ENCODE measurements around the gene UQCC2.

UQCC2 gene

DNA sequence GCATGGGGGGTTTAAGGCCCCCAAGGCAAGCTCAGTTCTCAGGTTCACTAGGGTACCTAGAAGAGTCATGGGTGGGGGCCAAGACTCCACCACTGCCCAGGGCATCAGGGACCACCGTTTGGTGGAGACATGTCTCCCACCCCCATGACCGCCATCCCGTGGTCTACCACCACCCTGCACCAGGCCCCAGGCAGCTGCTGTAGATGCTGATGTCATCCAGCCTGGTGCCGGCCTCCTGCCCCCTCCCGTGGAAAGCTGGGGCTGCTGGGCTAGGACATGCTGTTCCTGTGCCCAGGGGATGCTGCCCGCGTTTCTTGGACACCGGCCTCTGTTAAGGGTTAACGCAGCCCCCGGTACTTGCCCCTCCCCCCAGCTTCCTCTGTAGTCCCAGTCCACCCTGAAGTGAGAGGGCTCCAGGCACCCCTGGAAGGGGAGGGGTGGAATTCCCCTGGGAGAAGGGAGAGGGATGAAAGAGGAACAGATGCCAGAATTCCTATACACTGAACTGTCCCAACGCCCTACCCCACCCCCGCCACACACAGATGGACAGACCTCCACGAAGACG is 34.6 kb upstream of the UQCC2 start:
- TF ChIP-seq, protein P1, sequence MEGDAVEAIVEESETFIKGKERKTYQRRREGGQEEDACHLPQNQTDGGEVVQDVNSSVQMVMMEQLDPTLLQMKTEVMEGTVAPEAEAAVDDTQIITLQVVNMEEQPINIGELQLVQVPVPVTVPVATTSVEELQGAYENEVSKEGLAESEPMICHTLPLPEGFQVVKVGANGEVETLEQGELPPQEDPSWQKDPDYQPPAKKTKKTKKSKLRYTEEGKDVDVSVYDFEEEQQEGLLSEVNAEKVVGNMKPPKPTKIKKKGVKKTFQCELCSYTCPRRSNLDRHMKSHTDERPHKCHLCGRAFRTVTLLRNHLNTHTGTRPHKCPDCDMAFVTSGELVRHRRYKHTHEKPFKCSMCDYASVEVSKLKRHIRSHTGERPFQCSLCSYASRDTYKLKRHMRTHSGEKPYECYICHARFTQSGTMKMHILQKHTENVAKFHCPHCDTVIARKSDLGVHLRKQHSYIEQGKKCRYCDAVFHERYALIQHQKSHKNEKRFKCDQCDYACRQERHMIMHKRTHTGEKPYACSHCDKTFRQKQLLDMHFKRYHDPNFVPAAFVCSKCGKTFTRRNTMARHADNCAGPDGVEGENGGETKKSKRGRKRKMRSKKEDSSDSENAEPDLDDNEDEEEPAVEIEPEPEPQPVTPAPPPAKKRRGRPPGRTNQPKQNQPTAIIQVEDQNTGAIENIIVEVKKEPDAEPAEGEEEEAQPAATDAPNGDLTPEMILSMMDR (IDR thresholded peaks at IDR 0.05; ENCODE audit: unreplicated experiment in 3 of 3) = no peak
- Mint-ChIP-seq H3K4me1 (peaks cover 79% of the 10 kb centered on the region), H3K4me3 (peak overlapping the region; percentile 63 to 86 (median 78)), H3K27me3 (ENCODE audit: low read depth) (peaks cover 26% of the 10 kb centered on the region), H3K9me3 (no peaks in the 10 kb centered on the region), H3K36me3 (ENCODE audit: low read depth) (no peaks in the 10 kb centered on the region), H3K27ac (peak overlapping the region in 2 of 3 experiments; percentile 90 to 95)

DNA sequence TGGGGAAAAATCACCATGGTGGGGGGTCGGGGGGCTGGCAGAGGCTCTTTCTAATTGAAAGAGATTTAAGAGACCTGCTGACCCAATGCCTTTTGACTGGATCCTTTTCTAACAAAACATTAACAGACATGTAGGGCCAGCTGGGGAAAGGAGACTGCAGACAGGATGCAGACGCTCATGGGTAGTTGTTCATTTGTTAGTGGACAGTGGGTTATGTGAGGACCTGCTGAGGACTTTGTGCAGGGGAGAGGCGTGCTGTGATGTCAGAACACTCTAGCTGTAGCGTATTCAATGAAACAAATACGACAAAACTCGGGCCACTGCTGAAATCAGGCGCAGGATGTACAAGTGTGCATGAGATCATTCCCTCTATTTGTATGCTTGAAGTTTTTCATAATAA is 34.0 kb upstream of the UQCC2 start:
- peak overlapping the region; percentile 72 to 86 (median 78) for H3K4me3 Mint-ChIP-seq
- H3K27me3 Mint-ChIP-seq (ENCODE audit: low read depth) = peaks cover 20% of the 10 kb centered on the region
- no peaks in the 10 kb centered on the region for H3K36me3 Mint-ChIP-seq (ENCODE audit: low read depth)
- no peaks in the 10 kb centered on the region for H3K9me3 Mint-ChIP-seq
- peak overlapping the region; percentile 89 to 95 (median 90) for H3K27ac Mint-ChIP-seq
- peaks cover 73% of the 10 kb centered on the region for H3K4me1 Mint-ChIP-seq
- TF ChIP-seq, protein P1 (IDR thresholded peaks at IDR 0.05; ENCODE audit: unreplicated experiment in 3 of 3) = no peak

DNA sequence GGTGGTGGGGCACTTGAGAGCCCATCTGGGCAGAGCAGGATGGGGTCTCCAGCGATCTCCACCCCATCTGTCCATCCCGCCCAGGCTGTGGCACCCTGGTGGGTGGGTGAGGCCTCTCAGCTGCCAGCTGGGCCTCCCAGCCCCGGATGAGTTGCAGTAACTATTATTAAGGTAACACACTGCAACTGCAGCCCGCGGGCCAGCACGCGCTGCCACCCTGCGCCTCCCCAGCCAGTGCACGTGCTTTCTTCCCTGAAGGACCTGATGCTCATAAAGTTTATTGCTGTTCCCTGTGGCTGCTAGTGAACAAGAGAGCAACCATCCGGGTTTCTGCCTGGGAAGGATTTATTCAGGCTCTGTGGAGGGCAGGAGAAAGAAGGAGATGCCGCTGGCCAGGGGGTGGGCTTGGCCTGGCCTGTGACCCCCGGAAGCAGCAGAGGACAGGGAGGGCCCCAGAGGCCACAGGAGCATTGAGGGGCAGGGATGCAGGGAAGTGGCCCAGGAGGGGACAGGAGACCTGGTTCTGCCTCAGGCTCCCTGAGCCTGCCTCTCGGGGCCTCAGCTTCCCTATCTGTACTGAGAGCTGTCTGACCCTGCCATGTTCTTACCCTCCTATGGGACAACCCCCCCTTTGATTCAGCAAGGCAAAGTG is 33.5 kb upstream of the UQCC2 start:
- no peaks in the 10 kb centered on the region for H3K9me3 Mint-ChIP-seq
- no peaks in the 10 kb centered on the region for H3K36me3 Mint-ChIP-seq (ENCODE audit: low read depth)
- peak overlapping the region; percentile 89 to 95 (median 90) for H3K27ac Mint-ChIP-seq
- TF ChIP-seq, protein P1 (IDR thresholded peaks at IDR 0.05; ENCODE audit: unreplicated experiment in 3 of 3) = no peak
- peaks cover 17% of the 10 kb centered on the region for H3K27me3 Mint-ChIP-seq (ENCODE audit: low read depth)
- H3K4me3 Mint-ChIP-seq = peak overlapping the region; percentile 72 to 86 (median 78)
- H3K4me1 Mint-ChIP-seq = peaks cover 68% of the 10 kb centered on the region

DNA sequence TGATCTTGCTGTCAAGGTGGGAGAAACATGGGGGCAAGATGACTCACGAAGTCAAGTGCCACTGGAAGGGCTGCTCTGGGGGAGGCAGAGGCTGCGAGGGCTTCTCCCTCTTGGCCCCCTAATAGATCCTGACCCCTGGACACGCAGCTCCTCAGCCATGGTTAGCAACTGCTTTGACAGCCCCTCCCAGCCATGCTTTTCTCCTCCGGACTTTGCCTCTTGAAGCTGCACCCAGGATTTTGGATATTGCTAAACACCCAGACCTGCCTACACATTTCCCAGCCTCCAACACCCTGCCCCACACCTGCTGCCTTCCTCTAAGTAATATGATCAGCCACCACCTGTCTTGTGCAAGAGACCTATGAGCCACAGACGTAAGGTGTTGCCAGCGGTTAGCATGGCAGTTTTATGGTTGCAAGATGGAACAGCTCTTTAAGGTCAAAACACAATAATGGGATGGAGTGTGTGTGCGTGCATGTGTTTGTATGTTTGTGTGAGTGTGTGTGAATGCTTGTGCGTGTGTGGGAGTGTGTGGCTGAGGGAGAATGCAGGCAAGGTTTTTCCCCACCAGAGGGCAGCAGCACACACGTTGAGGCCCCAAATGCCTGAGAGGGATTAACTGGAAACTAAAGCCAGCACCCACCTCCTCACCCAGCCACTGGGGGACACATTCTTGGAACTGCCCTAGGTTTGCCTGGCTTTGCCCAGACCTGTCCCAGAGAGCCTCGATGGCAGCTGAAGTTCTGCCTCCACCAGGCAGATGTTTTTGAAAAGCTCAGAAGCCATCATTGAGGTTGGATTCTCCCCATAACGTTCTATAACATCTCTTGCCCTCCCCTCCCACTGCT is 32.7 kb upstream of the UQCC2 start:
- Mint-ChIP-seq H3K4me1 (peaks cover 60% of the 10 kb centered on the region), H3K27ac (peak overlapping the region; percentile 58 to 79 (median 75)), H3K36me3 (ENCODE audit: low read depth) (no peaks in the 10 kb centered on the region), H3K9me3 (no peaks in the 10 kb centered on the region), H3K4me3 (peak overlapping the region; percentile 24 to 72 (median 51)), H3K27me3 (ENCODE audit: low read depth) (peaks cover 13% of the 10 kb centered on the region)
- TF ChIP-seq, protein P1 (IDR thresholded peaks at IDR 0.05; ENCODE audit: unreplicated experiment in 3 of 3) = peak; percentile 85 to 89 (median 88)

DNA sequence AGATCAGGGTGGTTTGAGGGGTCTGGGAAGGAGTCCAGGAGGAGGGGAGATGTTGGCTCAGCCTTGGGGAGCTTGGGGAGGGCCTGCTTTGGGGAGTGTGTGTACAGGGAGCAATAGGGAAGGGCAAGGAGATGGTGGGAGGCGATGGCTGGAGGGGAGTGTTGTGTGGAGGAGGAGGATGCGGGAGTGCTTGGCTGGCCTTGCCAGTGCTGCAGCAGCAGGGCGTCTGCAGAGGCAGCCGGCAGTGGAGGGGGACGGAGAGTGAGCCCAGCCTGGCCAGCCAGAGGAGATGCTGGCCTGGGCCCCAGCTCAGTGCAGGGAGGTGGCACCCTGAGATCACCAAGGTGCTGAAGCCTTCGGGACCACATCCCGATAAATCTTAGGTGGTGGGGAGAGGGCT is 31.3 kb upstream of the UQCC2 start:
- TF ChIP-seq, protein P1 (IDR thresholded peaks at IDR 0.05; ENCODE audit: unreplicated experiment in 3 of 3) = no peak
- peak overlapping the region; percentile 54 to 85 (median 79) for H3K27ac Mint-ChIP-seq
- H3K36me3 Mint-ChIP-seq (ENCODE audit: low read depth) = no peaks in the 10 kb centered on the region
- H3K4me1 Mint-ChIP-seq = peaks cover 55% of the 10 kb centered on the region
- peaks cover 13% of the 10 kb centered on the region for H3K27me3 Mint-ChIP-seq (ENCODE audit: low read depth)
- peak overlapping the region; percentile 20 to 49 (median 37) for H3K4me3 Mint-ChIP-seq
- no peaks in the 10 kb centered on the region for H3K9me3 Mint-ChIP-seq

Measured in nephron (organoid).